IMR-90 (cell line): ENCODE results near the gene PTPMT1. TPM values are rescaled to one million over a fixed set of nuclear protein-coding genes. Genes with fewer than 3 reads are reported as not detected.

Experiments used
- ATAC-seq: fragments of 200-7000 bp; cut with Tn5 transposase; 2 replicates; pipeline ENCODE4 v1.9.1; 2020; ENCODE audit warnings: low read depth, mild to moderate bottlenecking, moderate library complexity
- BruUV-seq: library from RNA; stranded (reverse); fragments of 400-500 nt; replicated peaks from 2 replicates; lab custom pipeline; 2021; lab: Mats Ljungman, UMichigan
- CTCF ChIA-PET: fragments of 300-600 bp; formaldehyde crosslinking; extraction: SDS; loops from one replicate; lab custom pipeline; 2021; ENCODE audit warnings: antibody characterized with exemption; lab: Yijun Ruan, JAX
- POLR2A ChIA-PET: fragments of 300-600 bp; sonication (Branson Sonifier 250); formaldehyde crosslinking; loops from one replicate; lab custom pipeline; 2022; ENCODE audit warnings: antibody characterized with exemption; ENCODE audit not compliant: unreplicated experiment; lab: Charles Lee
- DNase-seq: peaks from one replicate; pipeline ENCODE4 v3.0.0; 2013
- H2AFZ ChIP-seq: replicated peaks from 2 replicates; pipeline ENCODE3; 2013; ENCODE audit warnings: low read length, mild to moderate bottlenecking; ENCODE audit not compliant: poor library complexity
- H2AK5ac ChIP-seq: 2 replicates; pipeline ENCODE4 v1.6.1; 2013; ENCODE audit warnings: low read depth, low read length, inconsistent platforms
- H2AK9ac ChIP-seq: replicated peaks from 2 replicates; pipeline ENCODE3; 2013; ENCODE audit warnings: mild to moderate bottlenecking, low read depth, low read length, moderate library complexity; ENCODE audit not compliant: poor library complexity
- H2BK120ac ChIP-seq: 2 replicates; pipeline ENCODE4 v1.6.1; 2013; ENCODE audit warnings: low read depth, low read length, inconsistent platforms
- H2BK15ac ChIP-seq: 3 replicates; pipeline ENCODE4 v1.6.1; 2013; ENCODE audit warnings: low read depth, low read length, inconsistent platforms
- H2BK20ac ChIP-seq: 2 replicates; pipeline ENCODE4 v1.6.1; 2013; ENCODE audit warnings: low read depth, mild to moderate bottlenecking, inconsistent platforms, low read length, moderate library complexity
- H2BK5ac ChIP-seq: 2 replicates; pipeline ENCODE4 v1.6.1; 2013; ENCODE audit warnings: mild to moderate bottlenecking, low read depth, low read length, inconsistent platforms; ENCODE audit not compliant: poor library complexity, severe bottlenecking
- H3K14ac ChIP-seq: replicated peaks from 2 replicates; pipeline ENCODE4 v1.6.1; 2013; ENCODE audit warnings: low read depth, low read length, inconsistent platforms
- H3K18ac ChIP-seq: 2 replicates; pipeline ENCODE4 v1.6.1; 2013; ENCODE audit warnings: low read depth, low read length, control low read depth
- H3K23ac ChIP-seq: 2 replicates; pipeline ENCODE4 v1.6.1; 2013; ENCODE audit warnings: low read depth, low read length, inconsistent platforms
- H3K27ac ChIP-seq: 2 replicates; pipeline ENCODE4 v1.5.1; 2013; ENCODE audit warnings: mild to moderate bottlenecking, control low read depth, low read length; ENCODE audit not compliant: insufficient read depth
- H3K27me3 ChIP-seq: 2 replicates; pipeline ENCODE4 v1.6.1; 2013; ENCODE audit warnings: low read length; ENCODE audit not compliant: control insufficient read depth, insufficient read depth
- H3K36me3 ChIP-seq: 2 replicates; pipeline ENCODE4 v1.6.1; 2013; ENCODE audit warnings: low read length, mixed read lengths; ENCODE audit not compliant: control insufficient read depth, insufficient read depth
- H3K4ac ChIP-seq: 2 replicates; pipeline ENCODE4 v1.6.1; 2013; ENCODE audit warnings: low read depth, low read length, inconsistent platforms
- H3K4me1 ChIP-seq: 2 replicates; pipeline ENCODE4 v1.6.1; 2013; ENCODE audit warnings: low read length, mixed read lengths; ENCODE audit not compliant: control insufficient read depth, insufficient read depth
- H3K4me2 ChIP-seq: 2 replicates; pipeline ENCODE4 v1.6.1; 2013; ENCODE audit warnings: low read depth, mild to moderate bottlenecking, control low read depth, low read length, moderate library complexity
- H3K4me3 ChIP-seq: 2 replicates; pipeline ENCODE4 v1.5.1; 2013; ENCODE audit warnings: low read depth, mild to moderate bottlenecking, control low read depth, low read length, moderate library complexity; ENCODE audit not compliant: insufficient read depth
- H3K56ac ChIP-seq: 2 replicates; pipeline ENCODE4 v1.6.1; 2013; ENCODE audit warnings: low read length, inconsistent platforms; ENCODE audit not compliant: insufficient read depth; ENCODE audit errors: extremely low read depth
- H3K79me1 ChIP-seq, 2 experiments: 2 replicates each; pipeline ENCODE4 v1.6.1; 2013; ENCODE audit warnings: low read length in 2 of 2, inconsistent platforms in 1 of 2, low read depth in 1 of 2
- H3K9ac ChIP-seq: 2 replicates; pipeline ENCODE4 v1.6.1; 2013; ENCODE audit warnings: low read depth, low read length, control low read depth
- H3K9me1 ChIP-seq: 2 replicates; pipeline ENCODE4 v1.6.1; 2013; ENCODE audit warnings: low read length, inconsistent platforms; ENCODE audit not compliant: insufficient read depth
- H3K9me3 ChIP-seq: 2 replicates; pipeline ENCODE4 v1.6.1; 2013; ENCODE audit warnings: low read length; ENCODE audit not compliant: control insufficient read depth, insufficient read depth
- H4K20me1 ChIP-seq: 2 replicates; pipeline ENCODE4 v1.6.1; 2013; ENCODE audit warnings: low read length, inconsistent platforms; ENCODE audit not compliant: insufficient read depth
- H4K5ac ChIP-seq: 2 replicates; pipeline ENCODE4 v1.6.1; 2013; ENCODE audit warnings: mild to moderate bottlenecking, low read depth, low read length, control low read depth
- H4K8ac ChIP-seq, 2 experiments: 2 replicates each; pipeline ENCODE4 v1.6.1; 2013; ENCODE audit warnings: low read depth in 2 of 2, low read length in 2 of 2, control low read depth in 1 of 2, inconsistent platforms in 1 of 2
- H4K91ac ChIP-seq: 2 replicates; pipeline ENCODE4 v1.6.1; 2013; ENCODE audit warnings: low read depth, low read length, inconsistent platforms; ENCODE audit not compliant: insufficient read depth
- BHLHE40 ChIP-seq: fragments of 150-350 bp; IDR thresholded peaks from 2 replicates; pipeline ENCODE4 v1.6.1; 2016; ENCODE audit warnings: mild to moderate bottlenecking, low read depth, low read length
- CEBPB ChIP-seq: IDR thresholded peaks from 2 replicates; pipeline ENCODE4 v1.6.1; 2012; ENCODE audit warnings: low read depth, low read length, improper control_type of control experiment
- CHD1 ChIP-seq: IDR thresholded peaks from 2 replicates; pipeline ENCODE4 v1.6.1; 2012; ENCODE audit warnings: low read depth, low read length, improper control_type of control experiment
- CTCF ChIP-seq: conservative IDR thresholded peaks from 2 replicates; pipeline ENCODE4 v1.5.1; 2012; ENCODE audit warnings: mild to moderate bottlenecking, low read depth, low read length, improper control_type of control experiment
- ELK1 ChIP-seq: fragments of 150-350 bp; IDR thresholded peaks from 2 replicates; pipeline ENCODE4 v1.6.1; 2016; ENCODE audit warnings: low read depth, mild to moderate bottlenecking, low read length, moderate library complexity, borderline replicate concordance
- FOS ChIP-seq: fragments of 150-350 bp; IDR thresholded peaks from 2 replicates; pipeline ENCODE4 v1.6.1; 2016; ENCODE audit warnings: low read depth, low read length
- MAFK ChIP-seq: IDR thresholded peaks from 2 replicates; pipeline ENCODE4 v1.6.1; 2012; ENCODE audit warnings: low read depth, low read length, improper control_type of control experiment
- MAZ ChIP-seq: IDR thresholded peaks from 2 replicates; pipeline ENCODE4 v1.6.1; 2012; ENCODE audit warnings: low read depth, mild to moderate bottlenecking, low read length, improper control_type of control experiment, moderate library complexity, borderline replicate concordance
- MXI1 ChIP-seq: IDR thresholded peaks from 2 replicates; pipeline ENCODE4 v1.6.1; 2012; ENCODE audit warnings: low read depth, mild to moderate bottlenecking, low read length, moderate library complexity, borderline replicate concordance
- POLR2A ChIP-seq: IDR thresholded peaks from 2 replicates; pipeline ENCODE4 v1.6.1; 2012; ENCODE audit warnings: mild to moderate bottlenecking, low read depth, low read length
- RFX5 ChIP-seq: IDR thresholded peaks from 2 replicates; pipeline ENCODE4 v1.8.0; 2012; ENCODE audit warnings: low read depth, mild to moderate bottlenecking, low read length, moderate library complexity
- WGBS, 2 experiments: methylation state at CpG; one replicate each; pipeline versions ENCODE4 v1.1.5 to v1.1.7; 2013; ENCODE audit warnings: missing lambda C conversion rate in 2 of 2; ENCODE audit not compliant: insufficient read length in 1 of 2; ENCODE audit errors: extremely low coverage in 2 of 2; 5-methylcytosine and 5-hydroxymethylcytosine counted together
- dilution Hi-C: fragments of 300-500 bp; cut with HindIII; formaldehyde crosslinking; loops from one replicate; pipeline ENCODE4 v1.14.3; 2018; ENCODE audit warnings: low sequenced_read_pairs; ENCODE audit not compliant: unreplicated experiment
- in situ Hi-C: fragments of 300-500 bp; cut with MboI; formaldehyde crosslinking; loops from 3 replicates; pipeline ENCODE4 v1.14.3; 2019; ENCODE audit warnings: low sequenced_read_pairs, inconsistent platforms, mixed read lengths
- intact Hi-C: fragments of 100-400 bp; cut with micrococcal nuclease; formaldehyde crosslinking; loops from 2 replicates; pipeline ENCODE4 v1.10.0; 2022
- polyA plus RNA-seq, 3 experiments: library from polyadenylated mRNA; depleted of rRNA; stranded (reverse); fragments of >200 nt; gene quantifications; 2 replicates each; pipeline ENCODE4 v1.2.3, GENCODE V29; 2012; ENCODE audit warnings: low replicate concordance in 1 of 3
- total RNA-seq: library from RNA; depleted of rRNA; stranded (reverse); fragments of >200 nt; gene quantifications from 2 replicates; pipeline ENCODE4 v1.2.3, GENCODE V29; 2012

PTPMT1 gene
- total and polyA plus RNA-seq, 2 of the 4 experiments (the other 2 are of a cell fraction): 51.6 to 55.0 TPM

- H2BK5ac ChIP-seq: no peak overlapping the region
- CTCF ChIA-PET: interaction anchor here (0.7 kb wide), 1 partner anchor 1428 kb away, joined by 3 read pairs; no protein-coding TSS in a partner anchor
- H3K18ac ChIP-seq: no peak overlapping the region
- in situ Hi-C loops (no loop called here), intact Hi-C loops (no loop called here), dilution Hi-C loops (no loop called here)
- no peak overlapping the region for H3K4ac ChIP-seq
- H3K79me1 ChIP-seq: peaks cover 4 to 70% of the 10 kb centered on the region in 2 experiments; a peak in 3 of 4 replicates
- H3K36me3 ChIP-seq: no peaks in the 10 kb centered on the region; the same call in 1 of the 2 replicates
- no peak overlapping the region for H2BK15ac ChIP-seq
- H3K27me3 ChIP-seq: no peaks in the 10 kb centered on the region
- no peak overlapping the region for H2AK5ac ChIP-seq
- H4K5ac ChIP-seq: no peak overlapping the region
- no peak overlapping the region for H3K4me2 ChIP-seq
- no peak overlapping the region for H2AK9ac ChIP-seq
- no peak overlapping the region for H4K91ac ChIP-seq
- no peak overlapping the region for H3K14ac ChIP-seq
- H3K27ac ChIP-seq: no peak overlapping the region
- no peak overlapping the region for H3K9ac ChIP-seq
- POLR2A ChIA-PET: no interaction called here
- ATAC-seq (no peak), DNase-seq (no peak)
- H3K9me3 ChIP-seq: no peaks in the 10 kb centered on the region
- BruUV-seq: no TSS peak
- peaks cover 10% of the 10 kb centered on the region; the same call in 1 of the 2 replicates for H3K9me1 ChIP-seq
- H3K4me3 ChIP-seq: no peak overlapping the region
- no peak overlapping the region for H2BK20ac ChIP-seq
- no peak overlapping the region for H4K8ac ChIP-seq
- no peak for TF ChIP-seq BHLHE40
- TF ChIP-seq MXI1: no peak
- TF ChIP-seq MAZ: no peak
- TF ChIP-seq RFX5: no peak
- TF ChIP-seq MAFK: no peak
- no peak for TF ChIP-seq POLR2A
- no peak for TF ChIP-seq CEBPB
- TF ChIP-seq CTCF: no peak
- no peak for TF ChIP-seq FOS
- no peak for TF ChIP-seq ELK1
- no peak for TF ChIP-seq CHD1
- WGBS, 2 experiments: no CpG with 5 or more reads among the region's 6 CpGs
- H3K4me1 ChIP-seq: peaks cover 12% of the 10 kb centered on the region
- H2BK120ac ChIP-seq: no peak overlapping the region
- H3K23ac ChIP-seq: no peak overlapping the region
- H2AFZ ChIP-seq: no peak overlapping the region
- H4K20me1 ChIP-seq: peaks cover 93% of the 10 kb centered on the region
- H3K56ac ChIP-seq: no peak overlapping the region
Measured at GRCh38 chr11:47527186-47527585, 38.2 kb upstream of the PTPMT1 start.
